Measurements from ENCODE around the gene NCS1.

The NCS1 gene

DNA sequence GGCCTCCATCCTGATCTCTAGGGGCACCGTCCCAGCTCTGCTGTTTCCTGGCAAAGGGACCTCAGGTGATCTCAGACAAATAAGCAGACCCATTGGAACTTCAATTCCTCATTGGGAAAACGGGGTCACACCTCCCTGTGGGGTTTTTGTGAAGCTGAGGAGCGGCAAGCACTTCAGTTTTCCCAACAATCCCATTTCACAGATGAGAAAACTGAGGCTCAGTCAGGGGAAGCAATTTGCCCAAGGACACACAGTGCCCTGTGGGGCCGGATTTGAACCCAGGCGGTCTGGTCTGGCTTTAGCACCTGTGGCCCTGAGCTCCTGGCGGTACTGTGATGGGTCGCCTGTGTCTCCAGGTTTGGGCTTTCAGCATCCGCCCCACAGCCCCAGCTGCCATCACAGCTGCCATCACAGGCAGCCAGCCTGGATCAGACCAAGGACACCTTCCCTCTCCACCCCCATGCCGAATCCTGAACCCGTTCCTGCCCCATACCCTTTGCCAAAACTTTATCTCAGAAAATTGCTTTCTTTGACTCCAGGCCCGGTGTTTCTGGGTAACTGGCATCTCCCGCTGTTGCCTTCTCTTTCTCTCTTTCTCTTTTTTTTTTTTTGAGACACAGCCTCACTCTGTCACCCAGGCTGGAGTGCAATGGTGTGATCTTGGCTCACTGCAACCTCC, 26.4 kb downstream of the NCS1 start:
- no peaks in the 10 kb centered on the region for H3K36me3 Mint-ChIP-seq (ENCODE audit: low read depth)
- no peaks in the 10 kb centered on the region for H3K4me1 Mint-ChIP-seq (ENCODE audit: low read depth)

DNA sequence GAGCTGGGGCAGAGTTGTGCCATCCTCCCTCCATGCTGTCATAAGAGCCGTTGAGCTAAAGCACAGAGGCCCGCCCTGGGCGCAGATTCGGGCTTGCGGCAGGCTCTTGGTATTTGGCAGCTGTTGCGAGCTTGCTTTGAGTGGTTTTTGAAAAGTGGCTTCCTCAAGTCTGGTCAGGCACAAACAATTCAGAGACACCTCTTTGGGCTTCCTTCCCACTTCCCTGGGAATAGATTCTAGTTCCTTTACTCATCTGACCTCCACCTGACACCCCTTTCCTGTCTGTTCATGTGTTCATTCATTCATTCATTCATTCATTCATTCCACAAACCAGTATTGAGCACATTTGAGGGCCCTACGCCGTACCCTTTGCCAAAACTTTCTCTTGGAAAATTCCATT, 27.4 kb downstream of the NCS1 start:
- no peak for DNase-seq (ENCODE audit: low spot score)
- no peak overlapping the region for H3K4me3 Mint-ChIP-seq
- no peaks in the 10 kb centered on the region for H3K4me1 Mint-ChIP-seq (ENCODE audit: low read depth)
- H3K9me3 Mint-ChIP-seq, result no peaks in the 10 kb centered on the region
- no peaks in the 10 kb centered on the region for H3K27me3 Mint-ChIP-seq (ENCODE audit: low read depth)
- no peak overlapping the region for H3K27ac Mint-ChIP-seq
- no peaks in the 10 kb centered on the region for H3K36me3 Mint-ChIP-seq (ENCODE audit: low read depth)

More for the DNA sequence above, 26.4 kb downstream of the NCS1 start:
- H3K9me3 Mint-ChIP-seq, result no peaks in the 10 kb centered on the region
- DNase-seq (ENCODE audit: low spot score), result no peak
- H3K4me3 Mint-ChIP-seq, result no peak overlapping the region
- no peak overlapping the region for H3K27ac Mint-ChIP-seq
- H3K27me3 Mint-ChIP-seq (ENCODE audit: low read depth), result no peaks in the 10 kb centered on the region

DNA sequence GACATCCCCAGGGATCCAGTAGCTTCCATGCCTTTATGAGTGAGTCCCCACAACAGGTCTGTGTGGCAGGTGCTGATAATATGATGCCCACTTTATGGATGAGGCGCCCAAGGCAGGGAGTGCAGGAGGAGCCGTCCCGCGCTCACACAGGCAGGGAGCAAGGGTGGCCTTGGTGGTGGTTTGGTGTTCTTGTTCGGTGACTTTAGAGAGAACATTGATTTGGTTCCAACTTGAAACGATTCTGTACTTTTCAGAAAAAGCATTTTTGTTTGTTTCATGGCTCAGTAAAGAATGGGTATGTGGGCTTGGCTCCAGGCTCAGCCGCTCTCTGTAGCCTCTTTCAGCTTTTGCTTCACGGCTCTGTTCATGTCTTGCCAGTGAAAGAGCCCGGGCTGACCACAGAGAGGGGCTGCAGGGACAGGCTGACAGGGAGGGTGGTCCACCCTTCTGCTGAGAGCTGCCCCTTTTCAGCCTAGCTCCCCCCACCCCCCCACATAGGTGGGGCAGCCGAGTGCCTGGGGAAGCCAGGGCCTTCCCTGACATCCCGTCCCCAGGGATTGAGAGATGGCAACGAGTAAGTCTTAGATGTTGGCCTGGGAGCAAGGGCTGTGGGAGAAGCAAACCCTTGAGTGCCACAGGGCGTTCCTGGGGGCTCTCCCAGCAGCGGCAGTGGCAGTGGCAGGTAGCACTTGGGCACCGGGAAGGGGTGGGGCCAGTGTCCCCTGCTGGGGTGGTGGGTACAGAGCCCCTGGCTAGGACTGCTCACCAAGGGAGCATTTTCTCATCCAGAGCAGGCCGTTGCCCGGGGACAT, 28.0 kb downstream of the NCS1 start:
- no peaks in the 10 kb centered on the region for H3K27me3 Mint-ChIP-seq (ENCODE audit: low read depth)
- no peak overlapping the region for H3K27ac Mint-ChIP-seq
- no peak overlapping the region for H3K4me3 Mint-ChIP-seq
- no peaks in the 10 kb centered on the region for H3K9me3 Mint-ChIP-seq
- H3K4me1 Mint-ChIP-seq (ENCODE audit: low read depth), result no peaks in the 10 kb centered on the region
- H3K36me3 Mint-ChIP-seq (ENCODE audit: low read depth), result no peaks in the 10 kb centered on the region
- DNase-seq (ENCODE audit: low spot score), result no peak

DNA sequence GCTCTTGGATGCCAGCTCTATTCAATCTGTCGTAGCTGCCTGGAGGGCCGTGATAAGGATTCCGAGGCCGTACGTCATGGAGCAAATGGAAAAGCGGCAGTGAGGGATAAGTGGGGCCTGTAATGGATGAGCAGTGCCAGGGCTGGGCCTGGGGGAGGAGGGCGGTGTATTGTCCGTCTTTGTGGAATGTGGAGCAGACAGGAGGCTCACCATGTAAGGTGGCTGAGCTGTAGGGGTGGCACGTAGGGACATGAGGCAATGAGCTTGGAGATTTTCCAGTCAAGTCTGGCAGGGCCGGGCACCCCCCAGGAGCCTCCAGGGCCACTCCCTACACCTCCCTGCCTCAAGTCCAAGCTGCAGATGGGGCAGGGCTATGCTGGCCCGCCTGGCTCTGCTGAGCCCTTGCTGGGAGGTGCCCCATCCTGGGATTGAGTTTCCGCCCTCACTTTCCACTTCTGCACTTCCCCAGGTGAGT, 29.2 kb downstream of the NCS1 start:
- H3K4me3 Mint-ChIP-seq, result no peak overlapping the region
- H3K4me1 Mint-ChIP-seq (ENCODE audit: low read depth), result no peaks in the 10 kb centered on the region
- DNase-seq (ENCODE audit: low spot score), result no peak
- no peaks in the 10 kb centered on the region for H3K27me3 Mint-ChIP-seq (ENCODE audit: low read depth)
- no peak overlapping the region for H3K27ac Mint-ChIP-seq
- H3K36me3 Mint-ChIP-seq (ENCODE audit: low read depth), result no peaks in the 10 kb centered on the region
- no peaks in the 10 kb centered on the region for H3K9me3 Mint-ChIP-seq

DNA sequence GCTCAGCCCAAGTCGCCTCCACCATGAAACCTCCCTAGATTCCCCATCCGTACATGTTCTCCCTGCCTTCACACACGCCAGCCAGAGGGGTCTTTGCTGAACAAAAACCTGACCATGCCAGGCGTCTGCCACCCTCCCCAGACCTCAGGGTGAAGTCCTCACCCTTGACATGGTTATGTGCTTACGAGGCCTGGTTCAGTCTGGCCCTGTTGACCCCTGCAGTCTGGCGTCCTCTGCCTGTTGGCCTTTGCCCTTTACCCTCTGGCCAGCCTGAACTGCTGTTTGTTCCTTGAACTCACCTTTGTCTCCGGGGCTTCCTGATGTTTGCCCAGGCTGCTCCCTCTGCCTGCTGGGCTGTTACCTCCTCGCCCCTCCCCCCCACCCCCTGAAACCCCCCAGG, 29.8 kb downstream of the NCS1 start:
- Mint-ChIP-seq H3K27me3 (ENCODE audit: low read depth) (no peaks in the 10 kb centered on the region), H3K27ac (no peak overlapping the region), H3K4me3 (no peak overlapping the region), H3K9me3 (no peaks in the 10 kb centered on the region), H3K36me3 (ENCODE audit: low read depth) (no peaks in the 10 kb centered on the region), H3K4me1 (ENCODE audit: low read depth) (no peaks in the 10 kb centered on the region)
- DNase-seq (ENCODE audit: low spot score), result no peak

DNA sequence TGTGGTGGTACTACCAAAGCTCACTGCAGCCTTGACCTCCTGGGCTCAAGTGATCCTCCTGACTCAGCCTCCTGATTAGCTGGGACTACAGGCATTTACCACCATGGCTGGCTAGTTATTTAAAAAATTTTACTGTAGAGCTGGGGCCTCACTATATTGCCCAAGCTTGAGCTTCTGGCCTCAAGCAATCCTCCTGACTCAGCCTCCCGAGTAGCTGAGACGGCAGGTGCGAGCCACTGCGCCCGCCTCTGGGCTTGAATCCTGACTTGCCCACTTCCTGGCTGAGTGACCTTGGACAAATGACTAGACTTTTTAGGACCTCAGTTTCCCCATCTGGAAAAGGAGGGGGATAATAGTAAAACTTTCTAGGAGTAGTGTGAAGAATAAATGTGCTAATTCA, 32.1 kb downstream of the NCS1 start:
- no peaks in the 10 kb centered on the region for H3K27me3 Mint-ChIP-seq (ENCODE audit: low read depth)
- H3K27ac Mint-ChIP-seq, result no peak overlapping the region
- no peak overlapping the region for H3K4me3 Mint-ChIP-seq
- H3K9me3 Mint-ChIP-seq, result no peaks in the 10 kb centered on the region
- H3K36me3 Mint-ChIP-seq (ENCODE audit: low read depth), result no peaks in the 10 kb centered on the region
- DNase-seq (ENCODE audit: low spot score), result no peak
- H3K4me1 Mint-ChIP-seq (ENCODE audit: low read depth), result no peaks in the 10 kb centered on the region

DNA sequence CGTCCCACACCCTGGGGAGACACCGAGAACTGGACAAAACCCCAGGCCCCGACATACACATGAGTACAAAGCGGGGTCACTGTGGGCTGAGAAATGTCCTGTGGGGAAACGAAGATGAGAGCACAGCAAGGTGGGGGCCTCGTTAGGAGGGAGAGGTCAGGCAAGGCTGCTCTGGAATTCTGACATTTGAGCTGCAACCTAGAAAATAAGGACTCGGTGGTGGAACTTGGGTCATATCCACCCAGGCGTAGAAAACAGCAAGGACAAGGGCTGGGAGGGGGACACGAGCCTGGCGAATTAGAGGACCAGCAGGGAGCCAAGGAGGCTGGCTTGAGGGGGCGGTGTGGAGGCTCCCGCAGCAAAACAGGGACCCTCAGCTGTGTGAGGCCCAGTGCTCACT, 32.8 kb downstream of the NCS1 start:
- Mint-ChIP-seq H3K27ac (no peak overlapping the region), H3K27me3 (ENCODE audit: low read depth) (no peaks in the 10 kb centered on the region), H3K4me1 (ENCODE audit: low read depth) (no peaks in the 10 kb centered on the region), H3K36me3 (ENCODE audit: low read depth) (no peaks in the 10 kb centered on the region), H3K9me3 (no peaks in the 10 kb centered on the region), H3K4me3 (no peak overlapping the region)
- DNase-seq (ENCODE audit: low spot score), result no peak

DNA sequence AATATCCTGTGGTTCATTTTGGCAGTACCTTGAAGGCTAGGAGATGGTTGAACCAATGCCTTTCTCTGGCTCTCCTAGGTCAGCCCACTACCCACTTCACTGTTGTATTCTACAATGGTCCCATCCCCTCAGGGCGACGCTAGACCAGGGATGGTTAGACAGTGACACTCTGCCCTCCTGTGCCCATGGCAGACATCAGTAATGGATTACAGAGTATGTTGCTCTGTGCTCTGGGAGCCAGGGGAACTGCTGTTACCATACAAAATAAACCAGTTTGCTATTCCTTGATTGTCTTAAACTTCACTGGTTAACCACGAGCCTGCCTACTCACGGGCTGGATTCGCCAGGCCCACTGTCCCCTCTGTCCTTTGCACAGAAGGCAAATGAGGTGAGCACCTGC, 33.7 kb downstream of the NCS1 start:
- no peak overlapping the region for H3K4me3 Mint-ChIP-seq
- no peaks in the 10 kb centered on the region for H3K36me3 Mint-ChIP-seq (ENCODE audit: low read depth)
- no peaks in the 10 kb centered on the region for H3K4me1 Mint-ChIP-seq (ENCODE audit: low read depth)
- H3K27me3 Mint-ChIP-seq (ENCODE audit: low read depth), result no peaks in the 10 kb centered on the region
- H3K27ac Mint-ChIP-seq, result no peak overlapping the region
- DNase-seq (ENCODE audit: low spot score), result no peak
- no peaks in the 10 kb centered on the region for H3K9me3 Mint-ChIP-seq

DNA sequence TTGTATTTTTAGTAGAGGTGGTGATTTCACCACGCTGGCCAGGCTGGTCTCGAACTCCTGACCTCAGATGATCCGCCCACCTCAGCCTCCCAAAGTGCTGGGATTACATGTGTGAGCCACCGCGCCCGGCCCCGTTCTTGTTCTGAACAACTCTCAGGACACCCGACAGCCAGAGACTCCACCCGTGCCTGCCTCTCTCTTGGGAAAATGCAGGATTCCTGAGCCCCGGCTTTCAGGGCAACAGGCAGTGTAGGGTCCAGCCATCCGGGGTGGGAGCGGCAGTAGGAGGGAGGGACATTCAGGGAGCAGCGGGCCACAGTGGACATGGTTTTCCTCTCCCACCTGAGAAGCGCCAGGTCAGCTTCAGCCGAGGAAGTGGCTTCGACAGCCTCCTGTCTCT, 34.4 kb downstream of the NCS1 start:
- no peak for DNase-seq (ENCODE audit: low spot score)
- no peak overlapping the region for H3K27ac Mint-ChIP-seq
- H3K9me3 Mint-ChIP-seq, result no peaks in the 10 kb centered on the region
- H3K4me1 Mint-ChIP-seq (ENCODE audit: low read depth), result no peaks in the 10 kb centered on the region
- no peaks in the 10 kb centered on the region for H3K36me3 Mint-ChIP-seq (ENCODE audit: low read depth)
- no peaks in the 10 kb centered on the region for H3K27me3 Mint-ChIP-seq (ENCODE audit: low read depth)
- no peak overlapping the region for H3K4me3 Mint-ChIP-seq

DNA sequence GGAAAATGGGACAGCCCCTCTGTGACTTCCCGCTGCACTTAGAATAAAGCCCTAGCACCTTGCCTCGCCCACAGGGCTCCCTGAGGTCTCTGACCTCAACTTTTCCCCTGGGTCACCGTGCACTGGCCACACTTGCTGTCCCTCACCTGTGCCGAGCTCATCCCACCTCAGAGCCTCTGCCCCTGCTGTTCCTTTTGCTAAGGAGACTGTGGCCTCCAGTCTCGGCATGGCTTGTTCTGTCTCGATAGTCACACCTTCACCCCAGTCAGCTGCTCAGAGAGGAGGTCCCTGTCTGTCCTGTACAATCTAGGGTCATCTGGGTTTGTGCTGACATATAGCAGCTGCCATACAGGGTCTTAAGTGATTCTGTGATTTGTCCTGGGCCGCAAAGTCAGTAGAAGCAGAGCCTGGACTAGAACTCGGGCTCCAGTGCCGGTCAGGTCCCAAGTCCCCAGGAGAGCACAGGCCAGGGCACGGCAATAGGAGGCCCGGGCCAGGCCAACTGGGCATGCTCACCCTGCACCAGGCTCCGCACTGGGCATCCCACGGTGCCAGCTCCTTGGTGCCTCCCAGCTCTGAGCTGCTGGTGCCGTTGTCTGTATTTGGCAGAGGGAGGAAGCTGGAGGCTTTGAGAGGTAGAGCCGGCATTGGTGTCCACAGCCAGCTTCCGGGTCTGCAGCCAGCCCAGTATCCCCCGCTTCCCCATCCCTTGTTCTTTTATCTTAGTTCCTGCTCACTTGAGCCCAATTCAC, 35.2 kb downstream of the NCS1 start:
- H3K9me3 Mint-ChIP-seq, result no peaks in the 10 kb centered on the region
- no peaks in the 10 kb centered on the region for H3K36me3 Mint-ChIP-seq (ENCODE audit: low read depth)
- no peak overlapping the region for H3K27ac Mint-ChIP-seq
- H3K4me1 Mint-ChIP-seq (ENCODE audit: low read depth), result no peaks in the 10 kb centered on the region
- no peak overlapping the region for H3K4me3 Mint-ChIP-seq
- H3K27me3 Mint-ChIP-seq (ENCODE audit: low read depth), result no peaks in the 10 kb centered on the region
- no peak for DNase-seq (ENCODE audit: low spot score)

DNA sequence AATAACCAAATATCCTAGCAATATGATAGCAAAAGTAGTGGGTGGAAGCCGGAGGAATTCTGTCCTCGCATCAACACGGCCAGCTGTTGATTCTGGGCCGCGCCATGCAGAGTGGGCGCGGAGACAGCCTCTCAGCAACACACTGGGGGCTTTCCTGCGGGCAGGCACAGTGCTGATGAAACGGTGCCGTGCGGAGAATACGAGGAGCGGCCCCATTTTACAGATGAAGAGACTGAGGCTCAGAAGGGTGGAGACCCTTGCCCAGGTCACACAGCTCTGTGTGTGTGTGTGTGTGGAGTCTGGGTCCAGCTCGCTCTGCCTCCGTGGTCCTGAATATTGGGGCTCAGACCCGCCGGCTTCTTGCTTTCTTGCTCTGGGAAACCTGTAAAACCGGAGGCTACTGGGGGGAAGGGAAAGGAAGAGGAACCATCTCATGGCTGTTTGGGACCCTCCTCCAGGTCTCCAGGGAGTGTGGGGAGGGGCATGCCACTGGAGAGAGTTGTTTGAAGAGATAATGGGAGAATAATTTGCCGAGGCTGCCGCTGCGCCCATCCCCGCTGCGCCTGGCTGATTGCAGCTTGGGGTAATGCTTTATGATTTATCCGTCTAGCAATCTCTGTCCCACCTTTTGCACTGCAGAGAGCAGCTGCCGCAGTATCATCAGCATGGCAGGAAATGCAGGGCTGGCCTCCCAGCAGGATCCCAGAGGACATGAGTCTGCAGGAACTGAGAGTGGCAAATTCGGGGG, 36.6 kb downstream of the NCS1 start:
- Mint-ChIP-seq H3K9me3 (no peaks in the 10 kb centered on the region), H3K27me3 (ENCODE audit: low read depth) (no peaks in the 10 kb centered on the region), H3K4me1 (ENCODE audit: low read depth) (no peaks in the 10 kb centered on the region), H3K4me3 (no peak overlapping the region), H3K27ac (no peak overlapping the region), H3K36me3 (ENCODE audit: low read depth) (no peaks in the 10 kb centered on the region)
- DNase-seq (ENCODE audit: low spot score), result no peak

DNA sequence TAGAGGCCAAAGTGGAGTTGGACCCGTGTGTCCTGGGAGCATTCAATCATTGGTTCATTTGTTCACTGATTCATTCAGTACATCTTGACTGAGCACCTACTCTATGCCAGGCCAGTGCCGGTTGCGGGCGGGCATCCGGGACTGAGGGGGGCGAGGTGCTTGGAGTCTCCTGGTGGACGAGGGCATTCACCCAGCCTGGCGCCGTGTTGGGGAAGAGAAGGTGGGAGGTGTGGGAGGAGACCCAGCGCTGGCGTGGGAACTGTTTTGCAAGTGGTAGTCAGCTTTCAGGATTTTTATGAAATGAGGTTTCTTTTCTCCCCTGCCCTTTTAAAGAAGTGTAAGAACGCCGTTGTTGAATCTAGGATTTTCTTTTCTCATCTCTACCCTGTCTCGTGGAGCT, 37.2 kb downstream of the NCS1 start:
- Mint-ChIP-seq H3K27ac (no peak overlapping the region), H3K4me1 (ENCODE audit: low read depth) (no peaks in the 10 kb centered on the region), H3K27me3 (ENCODE audit: low read depth) (no peaks in the 10 kb centered on the region), H3K4me3 (no peak overlapping the region), H3K9me3 (no peaks in the 10 kb centered on the region), H3K36me3 (ENCODE audit: low read depth) (no peaks in the 10 kb centered on the region)
- DNase-seq (ENCODE audit: low spot score), result no peak

DNA sequence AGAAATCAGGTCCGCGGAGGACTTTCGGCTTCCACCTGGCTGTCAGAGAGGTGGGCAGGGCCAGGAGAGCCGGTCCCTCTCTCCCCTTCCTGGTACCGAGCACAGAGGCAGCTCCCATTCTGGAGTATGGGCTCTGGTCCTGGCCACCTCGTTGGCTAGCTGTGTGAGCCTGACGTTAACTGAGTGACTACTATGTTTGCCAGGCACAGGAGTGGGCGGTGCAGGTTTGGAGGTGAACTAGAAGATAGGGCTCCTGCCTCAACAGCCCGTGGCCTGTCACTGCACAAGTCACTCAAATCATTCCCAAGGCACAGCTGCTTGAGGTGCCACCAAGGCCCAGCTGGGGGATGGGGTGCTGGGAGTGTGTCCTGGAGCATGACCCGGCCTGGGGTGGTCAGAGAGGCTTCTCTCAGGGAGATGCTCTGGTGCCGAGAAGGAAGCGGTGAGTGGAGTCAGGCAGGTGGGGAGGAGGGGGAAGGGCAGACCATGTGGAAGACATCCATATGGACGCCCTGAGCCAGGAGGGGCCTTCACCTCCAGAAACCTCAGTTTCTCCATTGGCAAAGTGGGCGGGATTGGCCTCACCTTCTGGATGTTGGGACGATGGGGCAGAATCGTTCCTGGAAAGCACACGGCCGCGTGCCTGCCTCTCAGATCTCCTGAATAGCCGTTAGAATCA, 39.5 kb downstream of the NCS1 start:
- H3K27me3 Mint-ChIP-seq (ENCODE audit: low read depth), result no peaks in the 10 kb centered on the region
- H3K4me3 Mint-ChIP-seq, result no peak overlapping the region
- no peak overlapping the region for H3K27ac Mint-ChIP-seq
- DNase-seq (ENCODE audit: low spot score), result no peak
- no peaks in the 10 kb centered on the region for H3K36me3 Mint-ChIP-seq (ENCODE audit: low read depth)
- no peaks in the 10 kb centered on the region for H3K9me3 Mint-ChIP-seq
- H3K4me1 Mint-ChIP-seq (ENCODE audit: low read depth), result no peaks in the 10 kb centered on the region

All from T-helper 2 cell treated with Interferon-gamma antibody and Interleukin-4, amounts not matched to agents 5 μg/mL and 100 μg/mL, for 36 hours (primary cell).